Glutamatergic neuron (in vitro differentiated cells): ENCODE measurements around the gene TESK2. TPM values are rescaled to one million over a fixed set of nuclear protein-coding genes. Genes with fewer than 3 reads are reported as not detected.
"Not testable (repeated sequence)": the region's sequence is repeated elsewhere in the genome, so short reads cannot be mapped to it uniquely, and the experiment has no call there.

Source experiments
- DNase-seq: peaks from one replicate; pipeline ENCODE4 v3.0.0; 2022
- H3K27ac Mint-ChIP-seq: one replicate; pipeline ENCODE4 v1.8.0; 2020; ENCODE audit warnings: mild to moderate bottlenecking, mixed read lengths, inconsistent platforms; ENCODE audit not compliant: unreplicated experiment
- H3K27me3 Mint-ChIP-seq: one replicate; pipeline ENCODE4 v1.8.0; 2020; ENCODE audit warnings: mild to moderate bottlenecking, moderate library complexity, mixed read lengths, inconsistent platforms; ENCODE audit not compliant: unreplicated experiment
- H3K36me3 Mint-ChIP-seq: one replicate; pipeline ENCODE4 v1.8.0; 2020; ENCODE audit warnings: mild to moderate bottlenecking, mixed read lengths, inconsistent platforms; ENCODE audit not compliant: unreplicated experiment
- H3K4me1 Mint-ChIP-seq: one replicate; pipeline ENCODE4 v1.8.0; 2020; ENCODE audit warnings: mild to moderate bottlenecking, low read depth, mixed read lengths, inconsistent platforms; ENCODE audit not compliant: unreplicated experiment
- H3K4me3 Mint-ChIP-seq: one replicate; pipeline ENCODE4 v1.8.0; 2020; ENCODE audit warnings: mild to moderate bottlenecking, mixed read lengths, inconsistent platforms; ENCODE audit not compliant: unreplicated experiment
- H3K9me3 Mint-ChIP-seq: one replicate; pipeline ENCODE4 v1.8.0; 2020; ENCODE audit warnings: mild to moderate bottlenecking, moderate library complexity, mixed read lengths, inconsistent platforms; ENCODE audit not compliant: unreplicated experiment
- CTCF ChIP-seq: fragments of 200-600 bp; sonication (generic); IDR thresholded peaks from one replicate; pipeline ENCODE4 v1.5.0; 2021; ENCODE audit not compliant: partially characterized antibody, unreplicated experiment
- total RNA-seq: library from RNA; stranded (reverse); fragmentation: NEBNext Ultra II Directional; extraction: Animal tissue kit (Norgen Biotek cat#: 25700); gene quantifications from one replicate; pipeline ENCODE4 v1.2.1, GENCODE V29; 2021; ENCODE audit not compliant: unreplicated experiment

The TESK2 gene
- total RNA-seq, 1 donor from 2014 or later = 3.3 TPM

- no peak for TF ChIP-seq CTCF
These were observed 125.9 kb downstream of the TESK2 start for GRCh38 chr1:45365051-45365450.

GRCh38 chr1:45364294-45364693 lies 126.7 kb downstream of the TESK2 start:
- H3K36me3 Mint-ChIP-seq = no peaks in the 10 kb centered on the region
- H3K4me3 Mint-ChIP-seq = no peak overlapping the region
- H3K9me3 Mint-ChIP-seq = no peaks in the 10 kb centered on the region
- DNase-seq = no peak
- no peak overlapping the region for H3K27ac Mint-ChIP-seq
- H3K27me3 Mint-ChIP-seq = no peaks in the 10 kb centered on the region
- no peaks in the 10 kb centered on the region for H3K4me1 Mint-ChIP-seq
- TF ChIP-seq CTCF = no peak

More at GRCh38 chr1:45365051-45365450, 125.9 kb downstream of the TESK2 start:
- Mint-ChIP-seq H3K4me1 (no peaks in the 10 kb centered on the region), H3K27me3 (no peaks in the 10 kb centered on the region), H3K36me3 (no peaks in the 10 kb centered on the region), H3K27ac (no peak overlapping the region), H3K9me3 (no peaks in the 10 kb centered on the region), H3K4me3 (no peak overlapping the region)
- no peak for DNase-seq

- H3K27ac Mint-ChIP-seq, H3K36me3 Mint-ChIP-seq, H3K4me1 Mint-ChIP-seq, DNase-seq, H3K4me3 Mint-ChIP-seq, H3K9me3 Mint-ChIP-seq, H3K27me3 Mint-ChIP-seq: not testable (repeated sequence)
These were observed 130.0 kb downstream of the TESK2 start for GRCh38 chr1:45360981-45361380.

- H3K4me3 Mint-ChIP-seq = no peak overlapping the region
- no peak overlapping the region for H3K27ac Mint-ChIP-seq
- H3K27me3 Mint-ChIP-seq = no peaks in the 10 kb centered on the region
- H3K4me1 Mint-ChIP-seq = no peaks in the 10 kb centered on the region
- peak; percentile 72 for TF ChIP-seq CTCF
- no peaks in the 10 kb centered on the region for H3K9me3 Mint-ChIP-seq
- H3K36me3 Mint-ChIP-seq = no peaks in the 10 kb centered on the region
- DNase-seq = peak; percentile 31
These were observed 131.0 kb downstream of the TESK2 start for GRCh38 chr1:45359882-45360513.

GRCh38 chr1:45356186-45356585 lies 134.8 kb downstream of the TESK2 start:
- Mint-ChIP-seq H3K36me3 (no peaks in the 10 kb centered on the region), H3K27me3 (no peaks in the 10 kb centered on the region), H3K27ac (no peak overlapping the region), H3K9me3 (no peaks in the 10 kb centered on the region), H3K4me3 (no peak overlapping the region), H3K4me1 (no peaks in the 10 kb centered on the region)
- no peak for TF ChIP-seq CTCF
- no peak for DNase-seq
